Spleen (tissue), 7 donors: ENCODE results near the gene OSBPL7.

Source experiments
- CTCF ChIP-seq, 11 experiments: fragments of 200-600 bp in 7 of 11; fragments of 450-650 bp in 4 of 11; sonication (generic) in 4 of 11; IDR thresholded peaks in 8 of 11; conservative IDR thresholded peaks in 3 of 11; 1 replicate in 7 of 11; 2 replicates in 4 of 11; pipeline versions ENCODE4 v1.4.0 to v1.8.0; 2016 to 2021; ENCODE audit warnings: antibody characterized with exemption in 11 of 11, inconsistent platforms in 4 of 11, mild to moderate bottlenecking in 1 of 11
- POLR2AphosphoS5 ChIP-seq, 3 donors: sonication (generic); formaldehyde crosslinking; IDR thresholded peaks; one replicate each; pipeline ENCODE4 v1.5.1; 2017; ENCODE audit warnings: antibody characterized with exemption in 3 of 3
- donor health status: DM: no; HTN: no; CAD: no; lungs with moderate emphysema.
- donor health status: DM: no; HTN: no; CAD: no.
- donor health status: DM: no; HTN: no; CAD: no.

DNA sequence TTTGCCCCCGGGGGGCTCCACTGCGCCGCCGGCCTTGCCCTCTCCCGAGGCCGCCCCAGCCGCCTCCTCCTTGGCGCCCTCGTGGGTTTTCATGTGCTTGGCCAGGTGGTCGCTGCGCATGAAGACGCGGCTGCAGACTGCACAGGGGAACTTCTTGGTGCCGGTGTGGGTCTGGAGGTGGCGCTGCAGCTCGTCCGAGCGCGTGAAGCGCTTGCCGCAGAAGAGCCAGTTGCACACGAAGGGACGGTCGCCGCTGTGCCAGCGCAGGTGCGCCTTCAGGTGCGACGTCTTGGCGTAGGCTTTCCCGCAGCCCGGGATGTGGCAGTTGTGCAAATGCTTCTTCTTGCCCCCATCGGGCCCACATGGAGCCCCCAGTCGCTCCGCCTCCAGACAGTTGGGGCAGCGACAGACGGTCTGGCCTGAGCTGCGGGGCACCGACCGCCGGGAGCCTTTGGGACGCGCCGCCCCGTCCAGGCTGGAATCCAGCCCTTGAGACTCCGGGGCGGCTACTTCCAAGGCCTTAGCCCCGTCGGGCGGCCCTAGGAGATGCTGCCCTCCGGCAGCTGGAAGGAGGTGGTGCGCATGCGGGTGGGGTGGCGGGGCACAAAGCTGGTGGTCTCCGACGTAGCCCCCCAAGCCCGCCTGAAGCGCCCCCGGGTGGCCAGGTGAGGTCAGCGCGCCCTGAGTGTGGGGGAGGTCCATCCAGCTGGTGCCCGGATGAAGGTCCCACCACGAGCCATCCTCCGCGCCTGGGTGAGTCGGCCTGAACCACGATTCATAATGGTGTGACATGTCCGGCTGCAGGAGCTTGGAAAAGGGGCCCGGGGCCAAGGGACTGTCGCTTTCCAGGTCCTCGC is 26.0 kb upstream of the OSBPL7 start:
- no peak for TF ChIP-seq POLR2AphosphoS5 (IDR thresholded peaks at IDR 0.05)
- TF ChIP-seq CTCF (IDR thresholded peaks at IDR 0.05 in 8 of 11, conservative IDR thresholded peaks at IDR 0.05 in 3 of 11), result peak in 2 of 11 experiments; percentile 15 to 23
